ENCODE data around the gene CLIP2.
"Not testable (repeated sequence)": the region's sequence is repeated elsewhere in the genome, so short reads cannot be mapped to it uniquely, and the experiment has no call there.

Gene CLIP2

GRCh38 chr7:74417419-74417971 is 128.3 kb downstream of the CLIP2 start:
- Histone ChIP-seq H3K79me2 (ENCODE audit: low read length) (no peaks in the 10 kb centered on the region), H3K9me3 (replicated peaks; ENCODE audit: insufficient read depth, low read length) (no peaks in the 10 kb centered on the region), H3K36me3 (replicated peaks; ENCODE audit: insufficient read depth, low read length) (no peaks in the 10 kb centered on the region), H3K4me1 (ENCODE audit: low read length) (no peaks in the 10 kb centered on the region), H3K27ac (ENCODE audit: low read length) (no peak overlapping the region), H3K9ac (ENCODE audit: low read length) (no peak overlapping the region), H4K20me1 (ENCODE audit: insufficient read depth, low read length) (no peaks in the 10 kb centered on the region), H3K27me3 (replicated peaks; ENCODE audit: insufficient read depth, low read length) (no peaks in the 10 kb centered on the region), H3K4me2 (ENCODE audit: low read depth, low read length) (no peak overlapping the region), H3F3A (ENCODE audit: insufficient read depth, low read length) (no peaks in the 10 kb centered on the region), H2AFZ (ENCODE audit: low read length) (peak overlapping the region; percentile 40; the same call in 1 of the 2 replicates), H3K4me3 (ENCODE audit: low read length) (no peak overlapping the region), H3K9me2 (replicated peaks; ENCODE audit: insufficient read depth, low read length) (no peaks in the 10 kb centered on the region)
- DNase-seq: peak; percentile 15
- TF ChIP-seq CTCF (IDR thresholded peaks at IDR 0.05; ENCODE audit: low read length) (peak; percentile 94), EZH2phosphoT487 (IDR thresholded peaks at IDR 0.05; ENCODE audit: low read length) (no peak)

- Histone ChIP-seq H3K9me3 (replicated peaks; ENCODE audit: insufficient read depth, low read length) (no peaks in the 10 kb centered on the region), H3F3A (ENCODE audit: insufficient read depth, low read length) (no peaks in the 10 kb centered on the region), H3K9me2 (replicated peaks; ENCODE audit: insufficient read depth, low read length) (no peaks in the 10 kb centered on the region), H3K4me1 (ENCODE audit: low read length) (no peaks in the 10 kb centered on the region), H3K4me2 (ENCODE audit: low read depth, low read length) (no peak overlapping the region), H3K9ac (ENCODE audit: low read length) (no peak overlapping the region), H3K4me3 (ENCODE audit: low read length) (no peak overlapping the region), H2AFZ (ENCODE audit: low read length) (no peak overlapping the region), H3K27me3 (replicated peaks; ENCODE audit: insufficient read depth, low read length) (no peaks in the 10 kb centered on the region), H3K79me2 (ENCODE audit: low read length) (no peaks in the 10 kb centered on the region), H3K36me3 (replicated peaks; ENCODE audit: insufficient read depth, low read length) (no peaks in the 10 kb centered on the region), H4K20me1 (ENCODE audit: insufficient read depth, low read length) (no peaks in the 10 kb centered on the region), H3K27ac (ENCODE audit: low read length) (no peak overlapping the region)
- no peak for DNase-seq
- TF ChIP-seq EZH2phosphoT487 (IDR thresholded peaks at IDR 0.05; ENCODE audit: low read length) (no peak), EZH2 (optimal IDR thresholded peaks at IDR 0.05; ENCODE audit: low read depth, low read length) (no peak), CTCF (IDR thresholded peaks at IDR 0.05; ENCODE audit: low read length) (no peak)
These were observed 128.9 kb downstream of the CLIP2 start for GRCh38 chr7:74418076-74418475.

GRCh38 chr7:74418538-74418937 is 129.3 kb downstream of the CLIP2 start:
- Histone ChIP-seq H2AFZ (ENCODE audit: low read length) (no peak overlapping the region), H3K27ac (ENCODE audit: low read length) (no peak overlapping the region), H3K9me2 (replicated peaks; ENCODE audit: insufficient read depth, low read length) (no peaks in the 10 kb centered on the region), H3K4me3 (ENCODE audit: low read length) (no peak overlapping the region), H3K4me1 (ENCODE audit: low read length) (no peaks in the 10 kb centered on the region), H3K36me3 (replicated peaks; ENCODE audit: insufficient read depth, low read length) (no peaks in the 10 kb centered on the region), H3K9me3 (replicated peaks; ENCODE audit: insufficient read depth, low read length) (no peaks in the 10 kb centered on the region), H4K20me1 (ENCODE audit: insufficient read depth, low read length) (no peaks in the 10 kb centered on the region), H3K79me2 (ENCODE audit: low read length) (no peaks in the 10 kb centered on the region), H3K9ac (ENCODE audit: low read length) (no peak overlapping the region), H3K27me3 (replicated peaks; ENCODE audit: insufficient read depth, low read length) (no peaks in the 10 kb centered on the region), H3K4me2 (ENCODE audit: low read depth, low read length) (no peak overlapping the region), H3F3A (ENCODE audit: insufficient read depth, low read length) (no peaks in the 10 kb centered on the region)
- no peak for DNase-seq
- no peak for TF ChIP-seq CTCF (IDR thresholded peaks at IDR 0.05; ENCODE audit: low read length)
- no peak for TF ChIP-seq EZH2phosphoT487 (IDR thresholded peaks at IDR 0.05; ENCODE audit: low read length)
- TF ChIP-seq EZH2 (optimal IDR thresholded peaks at IDR 0.05; ENCODE audit: low read depth, low read length): no peak

GRCh38 chr7:74419232-74419631 is 130.0 kb downstream of the CLIP2 start:
- H3F3A ChIP-seq (ENCODE audit: insufficient read depth, low read length); H3K27me3 ChIP-seq (replicated peaks; ENCODE audit: insufficient read depth, low read length); H3K9me3 ChIP-seq (replicated peaks; ENCODE audit: insufficient read depth, low read length); H4K20me1 ChIP-seq (ENCODE audit: insufficient read depth, low read length); H3K9ac ChIP-seq (ENCODE audit: low read length); H2AFZ ChIP-seq (ENCODE audit: low read length); H3K9me2 ChIP-seq (replicated peaks; ENCODE audit: insufficient read depth, low read length); H3K79me2 ChIP-seq (ENCODE audit: low read length); H3K4me3 ChIP-seq (ENCODE audit: low read length); H3K4me2 ChIP-seq (ENCODE audit: low read depth, low read length); H3K27ac ChIP-seq (ENCODE audit: low read length); H3K36me3 ChIP-seq (replicated peaks; ENCODE audit: insufficient read depth, low read length); H3K4me1 ChIP-seq (ENCODE audit: low read length); DNase-seq: not testable (repeated sequence)

All from MM.1S (cell line).